NCI-H524 (cell line): Measurements from ENCODE around the gene TMEM240.
"Not testable (repeated sequence)": the region's sequence is repeated elsewhere in the genome, so short reads cannot be mapped to it uniquely, and the experiment has no call there.

ENCODE experiments used
- DNase-seq, 2 experiments: peaks; one replicate each; lab custom pipeline; 2025; lab: John Stamatoyannopoulos, UW

Gene TMEM240

GRCh38 chr1:1495461-1495975, 44.9 kb downstream of the TMEM240 start:
- not testable (repeated sequence) for DNase-seq

- not testable (repeated sequence) for DNase-seq
These were observed 46.1 kb downstream of the TMEM240 start for GRCh38 chr1:1494311-1494710.

GRCh38 chr1:1491601-1492000, 48.8 kb downstream of the TMEM240 start:
- DNase-seq = no peak

GRCh38 chr1:1490633-1491230, 49.7 kb downstream of the TMEM240 start:
- DNase-seq = no peak

- DNase-seq = no peak
These were observed 50.6 kb downstream of the TMEM240 start for GRCh38 chr1:1489861-1490260.

- no peak for DNase-seq
These were observed 51.2 kb downstream of the TMEM240 start for GRCh38 chr1:1489231-1489630.

GRCh38 chr1:1487701-1488100, 52.7 kb downstream of the TMEM240 start:
- DNase-seq = no peak

- DNase-seq = not testable (repeated sequence)
These were observed 54.6 kb downstream of the TMEM240 start for GRCh38 chr1:1485755-1486317.

- not testable (repeated sequence) for DNase-seq
These were observed 55.3 kb downstream of the TMEM240 start for GRCh38 chr1:1484976-1485750.
